NB4 (cell line): ENCODE results near the gene RAB38.

ENCODE experiments used
- DNase-seq: peaks from one replicate; pipeline ENCODE4 v3.0.0; 2010; ENCODE audit warnings: low read depth
- H3K4me3 ChIP-seq: one replicate; pipeline ENCODE4 v1.5.1; 2011; ENCODE audit warnings: mild to moderate bottlenecking, low read depth, low read length, moderate library complexity
- MYC ChIP-seq: IDR thresholded peaks from 2 replicates; pipeline ENCODE4 v1.6.1; 2011; ENCODE audit warnings: low read depth, low read length
- POLR2A ChIP-seq: IDR thresholded peaks from 2 replicates; pipeline ENCODE4 v1.6.1; 2011; ENCODE audit warnings: mild to moderate bottlenecking; ENCODE audit not compliant: insufficient read length; ENCODE audit errors: extremely low read depth
- TF ChIP-seq, protein P1 (sequence below): IDR thresholded peaks from one replicate; pipeline ENCODE4 v1.5.1; 2012; ENCODE audit warnings: low read depth, low read length
- TF ChIP-seq, protein P2 (sequence below): IDR thresholded peaks from 2 replicates; pipeline ENCODE4 v1.6.1; 2011; ENCODE audit warnings: low read depth, low read length

RAB38 gene

DNA sequence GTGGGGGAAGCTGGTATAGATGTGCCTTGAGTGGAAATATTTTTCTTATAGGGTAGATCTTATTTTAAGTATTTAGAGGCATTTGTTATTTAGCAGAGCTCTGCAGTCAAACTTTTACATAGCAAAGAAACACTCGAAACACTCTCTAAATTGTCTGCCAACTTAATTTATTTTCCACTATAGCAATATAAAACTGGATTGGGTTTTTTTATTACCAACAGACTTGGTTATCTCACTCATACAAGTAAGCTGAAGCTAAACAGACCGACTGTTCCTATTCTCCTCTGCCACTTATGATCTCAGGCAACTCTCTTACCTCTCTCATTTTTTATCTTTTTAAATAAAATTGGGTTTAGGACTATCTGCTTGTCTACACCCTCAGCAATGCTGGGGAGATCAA lies 4.6 kb downstream of the RAB38 start:
- no peak for DNase-seq
- H3K4me3 ChIP-seq, result no peak overlapping the region
- TF ChIP-seq POLR2A, result no peak
- TF ChIP-seq MYC, result no peak
- TF ChIP-seq, protein P1, sequence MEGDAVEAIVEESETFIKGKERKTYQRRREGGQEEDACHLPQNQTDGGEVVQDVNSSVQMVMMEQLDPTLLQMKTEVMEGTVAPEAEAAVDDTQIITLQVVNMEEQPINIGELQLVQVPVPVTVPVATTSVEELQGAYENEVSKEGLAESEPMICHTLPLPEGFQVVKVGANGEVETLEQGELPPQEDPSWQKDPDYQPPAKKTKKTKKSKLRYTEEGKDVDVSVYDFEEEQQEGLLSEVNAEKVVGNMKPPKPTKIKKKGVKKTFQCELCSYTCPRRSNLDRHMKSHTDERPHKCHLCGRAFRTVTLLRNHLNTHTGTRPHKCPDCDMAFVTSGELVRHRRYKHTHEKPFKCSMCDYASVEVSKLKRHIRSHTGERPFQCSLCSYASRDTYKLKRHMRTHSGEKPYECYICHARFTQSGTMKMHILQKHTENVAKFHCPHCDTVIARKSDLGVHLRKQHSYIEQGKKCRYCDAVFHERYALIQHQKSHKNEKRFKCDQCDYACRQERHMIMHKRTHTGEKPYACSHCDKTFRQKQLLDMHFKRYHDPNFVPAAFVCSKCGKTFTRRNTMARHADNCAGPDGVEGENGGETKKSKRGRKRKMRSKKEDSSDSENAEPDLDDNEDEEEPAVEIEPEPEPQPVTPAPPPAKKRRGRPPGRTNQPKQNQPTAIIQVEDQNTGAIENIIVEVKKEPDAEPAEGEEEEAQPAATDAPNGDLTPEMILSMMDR, result no peak
- TF ChIP-seq, protein P2, sequence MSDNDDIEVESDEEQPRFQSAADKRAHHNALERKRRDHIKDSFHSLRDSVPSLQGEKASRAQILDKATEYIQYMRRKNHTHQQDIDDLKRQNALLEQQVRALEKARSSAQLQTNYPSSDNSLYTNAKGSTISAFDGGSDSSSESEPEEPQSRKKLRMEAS, result no peak

DNA sequence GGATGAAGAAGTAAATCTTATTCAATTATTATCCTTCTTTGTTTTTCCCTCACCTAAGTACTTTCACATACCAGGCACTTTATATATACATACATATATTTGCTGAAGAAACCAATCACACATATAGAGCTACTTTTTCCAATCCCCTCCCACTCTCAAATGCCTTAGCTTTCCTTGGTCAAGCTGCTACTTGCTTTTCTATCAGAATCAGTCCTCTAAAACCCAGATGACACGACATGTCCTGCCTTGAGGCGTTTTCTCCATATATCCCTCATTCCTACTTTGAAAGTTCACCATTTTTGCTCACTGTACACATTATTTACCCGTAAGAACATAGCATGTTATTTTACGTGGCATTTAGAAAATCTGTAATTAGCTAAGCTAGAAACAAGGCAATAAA lies 5.4 kb downstream of the RAB38 start:
- TF ChIP-seq MYC, result no peak
- TF ChIP-seq, protein P2, result no peak
- TF ChIP-seq POLR2A, result no peak
- TF ChIP-seq, protein P1, result no peak
- DNase-seq, result no peak
- H3K4me3 ChIP-seq, result no peak overlapping the region

DNA sequence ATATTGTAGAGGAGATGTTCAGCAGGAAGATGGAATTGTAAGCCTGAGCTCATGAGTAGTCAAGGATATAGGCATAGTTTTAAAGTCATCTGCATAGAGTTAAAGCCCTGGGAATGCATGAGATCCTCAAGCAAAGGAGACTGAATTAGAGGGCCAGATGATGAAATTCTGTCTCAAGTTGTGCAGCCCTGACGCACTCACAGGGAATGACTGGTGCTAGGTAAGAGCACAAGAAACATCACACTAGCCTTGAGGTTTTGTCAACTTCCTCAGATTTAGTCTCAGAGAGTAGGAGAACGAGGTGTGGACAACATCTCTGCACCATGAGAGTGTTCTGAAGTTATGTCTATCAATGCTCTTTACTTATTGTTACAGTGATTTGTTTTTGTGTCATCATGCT lies 5.8 kb downstream of the RAB38 start:
- no peak overlapping the region for H3K4me3 ChIP-seq
- TF ChIP-seq POLR2A (no peak), MYC (no peak)
- TF ChIP-seq, protein P2, result no peak
- TF ChIP-seq, protein P1, result no peak

DNA sequence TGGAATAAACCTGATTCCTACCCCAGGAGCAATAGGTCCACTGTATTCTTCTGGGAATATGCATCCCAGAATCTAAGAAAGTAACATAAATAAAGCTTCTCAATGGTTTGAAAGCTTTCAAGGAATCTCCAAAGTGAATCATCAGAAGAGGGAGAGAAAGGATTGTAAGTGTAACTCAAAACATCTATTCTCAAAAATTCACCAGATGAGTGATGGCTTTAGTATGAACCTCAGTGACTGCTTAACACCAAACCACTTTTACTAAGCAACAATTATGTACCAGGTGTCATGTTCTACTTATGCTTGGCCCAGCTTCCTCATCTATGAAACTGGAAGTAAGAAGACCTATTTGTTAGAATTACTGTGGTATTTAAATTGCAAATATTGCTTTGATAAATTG lies 7.4 kb downstream of the RAB38 start:
- TF ChIP-seq MYC (no peak), POLR2A (no peak)
- TF ChIP-seq, protein P2, result no peak
- TF ChIP-seq, protein P1, result no peak
- H3K4me3 ChIP-seq, result no peak overlapping the region
- no peak for DNase-seq

More for the DNA sequence above, 5.8 kb downstream of the RAB38 start:
- peak; percentile 16 for DNase-seq

DNA sequence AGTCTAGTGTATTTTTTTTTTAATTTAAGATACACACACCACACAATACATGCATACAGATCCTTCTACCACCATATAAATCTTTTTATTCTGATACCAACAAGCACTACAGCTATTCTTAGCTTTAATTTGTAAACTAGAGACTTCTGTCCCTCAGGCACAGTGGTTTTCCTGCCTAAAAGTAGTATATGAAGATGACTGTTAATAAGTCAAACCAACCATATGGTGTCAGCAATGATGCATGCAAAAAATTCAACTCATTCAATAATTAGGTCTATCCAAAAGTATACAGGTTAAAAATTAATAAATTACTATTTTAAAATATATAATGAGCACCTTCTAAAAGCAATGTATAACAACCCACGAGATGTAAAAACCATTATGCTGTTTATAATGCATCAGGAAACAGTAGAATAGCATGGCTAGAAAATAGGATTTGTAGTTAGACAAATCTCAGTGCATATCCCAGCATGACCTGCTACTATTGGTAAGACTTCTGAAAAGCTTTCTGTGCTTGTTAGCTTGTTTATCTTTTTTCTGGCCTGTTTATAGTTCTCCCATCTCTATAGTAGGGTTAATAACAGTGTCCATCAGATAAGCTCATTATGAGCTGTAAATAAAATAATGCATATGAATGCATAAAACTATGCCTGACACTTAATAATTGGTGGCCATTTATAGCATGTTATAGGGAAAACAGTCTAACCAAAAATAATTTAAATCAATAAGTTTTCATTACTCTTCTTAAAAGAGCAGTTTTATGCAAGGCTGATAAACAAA lies 10.2 kb downstream of the RAB38 start:
- no peak overlapping the region for H3K4me3 ChIP-seq
- no peak for DNase-seq
- TF ChIP-seq, protein P1, result no peak
